H9 (cell line): ENCODE data around the gene FAM193A. TPM values are rescaled to one million over a fixed set of nuclear protein-coding genes. Genes with fewer than 3 reads are reported as not detected.

Source experiments
- DNase-seq: peaks from one replicate; pipeline ENCODE4 v3.0.0-alpha.2; 2017
- H2AFZ ChIP-seq: one replicate; pipeline ENCODE4 v1.6.1; 2013; ENCODE audit warnings: mild to moderate bottlenecking, low read length, control low read depth, moderate library complexity
- H2AK5ac ChIP-seq: 2 replicates; pipeline ENCODE4 v1.6.1; 2013; ENCODE audit warnings: low read length, control low read depth, mixed read lengths; ENCODE audit not compliant: insufficient read length
- H2BK120ac ChIP-seq: one replicate; pipeline ENCODE4 v1.6.1; 2013; ENCODE audit warnings: low read depth, mild to moderate bottlenecking, low read length, control low read depth, inconsistent platforms; ENCODE audit not compliant: poor library complexity, severe bottlenecking
- H2BK12ac ChIP-seq: 2 replicates; pipeline ENCODE4 v1.6.1; 2013; ENCODE audit warnings: low read length, control low read depth, mixed read lengths, low read depth; ENCODE audit not compliant: insufficient read length
- H2BK15ac ChIP-seq: 2 replicates; pipeline ENCODE4 v1.6.1; 2013; ENCODE audit warnings: low read depth, low read length, control low read depth
- H2BK20ac ChIP-seq: one replicate; pipeline ENCODE4 v1.6.1; 2013; ENCODE audit warnings: low read depth, mild to moderate bottlenecking, low read length, control low read depth, inconsistent platforms; ENCODE audit not compliant: poor library complexity, severe bottlenecking
- H2BK5ac ChIP-seq: 2 replicates; pipeline ENCODE4 v1.6.1; 2013; ENCODE audit warnings: low read length, control low read depth, mixed read lengths; ENCODE audit not compliant: insufficient read length
- H3K14ac ChIP-seq: 2 replicates; pipeline ENCODE4 v1.6.1; 2013; ENCODE audit warnings: low read length, control low read depth; ENCODE audit not compliant: insufficient read depth
- H3K18ac ChIP-seq: 2 replicates; pipeline ENCODE4 v1.6.1; 2013; ENCODE audit warnings: low read depth, mild to moderate bottlenecking, mixed read lengths, low read length, control low read depth; ENCODE audit not compliant: insufficient read length
- H3K23ac ChIP-seq: 2 replicates; pipeline ENCODE4 v1.6.1; 2013; ENCODE audit warnings: low read length, control low read depth, mixed read lengths, low read depth; ENCODE audit not compliant: insufficient read length
- H3K23me2 ChIP-seq: 2 replicates; pipeline ENCODE4 v1.6.1; 2013; ENCODE audit warnings: low read depth, mild to moderate bottlenecking, mixed read lengths, low read length, control low read depth; ENCODE audit not compliant: insufficient read length, poor library complexity, severe bottlenecking
- H3K27ac ChIP-seq: 2 replicates; pipeline ENCODE4 v1.5.1; 2013; ENCODE audit warnings: low read length, control low read depth, mixed read lengths, low read depth; ENCODE audit not compliant: insufficient read length
- H3K27me3 ChIP-seq: 2 replicates; pipeline ENCODE4 v1.6.1; 2013; ENCODE audit warnings: low read length, control low read depth, inconsistent platforms; ENCODE audit not compliant: insufficient read depth
- H3K4ac ChIP-seq: 2 replicates; pipeline ENCODE4 v1.6.1; 2013; ENCODE audit warnings: low read depth, mild to moderate bottlenecking, control low read depth, inconsistent platforms, low read length, moderate library complexity
- H3K4me1 ChIP-seq: 2 replicates; pipeline ENCODE4 v1.6.1; 2013; ENCODE audit warnings: low read length, control low read depth, inconsistent platforms; ENCODE audit not compliant: insufficient read depth
- H3K4me2 ChIP-seq: 2 replicates; pipeline ENCODE4 v1.6.1; 2013; ENCODE audit warnings: low read length, control low read depth, mixed read lengths; ENCODE audit not compliant: insufficient read length, insufficient read depth
- H3K56ac ChIP-seq: 2 replicates; pipeline ENCODE4 v1.6.1; 2013; ENCODE audit warnings: low read depth, mild to moderate bottlenecking, mixed read lengths, low read length, control low read depth; ENCODE audit not compliant: insufficient read length
- H3K79me1 ChIP-seq: 2 replicates; pipeline ENCODE4 v1.6.1; 2013; ENCODE audit warnings: low read depth, mild to moderate bottlenecking, moderate library complexity, low read length, control low read depth, inconsistent platforms; ENCODE audit not compliant: insufficient read depth, poor library complexity, severe bottlenecking
- H3K79me2 ChIP-seq: 2 replicates; pipeline ENCODE4 v1.6.1; 2013; ENCODE audit warnings: low read length, control low read depth, inconsistent platforms; ENCODE audit not compliant: insufficient read depth
- H3K9ac ChIP-seq: 2 replicates; pipeline ENCODE4 v1.6.1; 2013; ENCODE audit warnings: low read length, control low read depth, mixed read lengths; ENCODE audit not compliant: insufficient read length; ENCODE audit errors: extremely low read depth
- H3K9me3 ChIP-seq: one replicate; pipeline ENCODE4 v1.6.1; 2013; ENCODE audit warnings: low read depth, low read length, inconsistent platforms; ENCODE audit not compliant: control insufficient read depth
- H3T11ph ChIP-seq: one replicate; pipeline ENCODE4 v1.6.1; 2013; ENCODE audit warnings: mild to moderate bottlenecking, low read length, control low read depth, inconsistent platforms
- H4K20me1 ChIP-seq: one replicate; pipeline ENCODE4 v1.6.1; 2013; ENCODE audit not compliant: control insufficient read depth, insufficient read length, insufficient read depth
- H4K5ac ChIP-seq: 2 replicates; pipeline ENCODE4 v1.6.1; 2013; ENCODE audit warnings: low read depth, mild to moderate bottlenecking, mixed read lengths, low read length, control low read depth; ENCODE audit not compliant: insufficient read length
- H4K8ac ChIP-seq: replicated peaks from 2 replicates; pipeline ENCODE4 v1.6.1; 2013; ENCODE audit warnings: low read length, control low read depth, mixed read lengths, low read depth; ENCODE audit not compliant: insufficient read length
- H4K91ac ChIP-seq: 2 replicates; pipeline ENCODE4 v1.6.1; 2013; ENCODE audit warnings: low read depth, mild to moderate bottlenecking, moderate library complexity, mixed read lengths, low read length, control low read depth; ENCODE audit not compliant: insufficient read length
- H3K27ac Mint-ChIP-seq, 3 experiments: 2 replicates in 2 of 3; 3 replicates in 1 of 3; pipeline ENCODE4 v1.8.0; 2020 to 2021; ENCODE audit warnings: mixed read lengths in 3 of 3, mild to moderate bottlenecking in 1 of 3, moderate library complexity in 1 of 3
- H3K27me3 Mint-ChIP-seq: 2 replicates; pipeline ENCODE4 v1.8.0; 2021; ENCODE audit warnings: low read depth, mild to moderate bottlenecking, moderate library complexity, mixed read lengths
- H3K36me3 Mint-ChIP-seq, 3 experiments: 2 replicates in 2 of 3; 3 replicates in 1 of 3; pipeline ENCODE4 v1.8.0; 2020 to 2021; ENCODE audit warnings: low read depth in 3 of 3, mixed read lengths in 3 of 3; ENCODE audit not compliant: insufficient read depth in 1 of 3
- H3K4me1 Mint-ChIP-seq, 2 experiments: 2 replicates each; pipeline ENCODE4 v1.8.0; 2020; ENCODE audit warnings: mixed read lengths in 2 of 2
- H3K4me3 Mint-ChIP-seq, 2 experiments: 2 replicates in 1 of 2; 3 replicates in 1 of 2; pipeline ENCODE4 v1.8.0; 2020 to 2021; ENCODE audit warnings: mild to moderate bottlenecking in 2 of 2, mixed read lengths in 2 of 2, moderate library complexity in 1 of 2
- H3K9me3 Mint-ChIP-seq, 2 experiments: 2 replicates in 1 of 2; 3 replicates in 1 of 2; pipeline ENCODE4 v1.8.0; 2020; ENCODE audit warnings: mild to moderate bottlenecking in 2 of 2, mixed read lengths in 2 of 2, moderate library complexity in 1 of 2
- WGBS: extraction: QIAGEN DNeasy Blood & Tissue Kit; methylation state at CpG from one replicate; pipeline ENCODE4 v1.1.7; 2013; ENCODE audit warnings: missing lambda C conversion rate, low lambda C conversion rate, mixed read lengths; ENCODE audit not compliant: insufficient read length; ENCODE audit errors: extremely low coverage; 5-methylcytosine and 5-hydroxymethylcytosine counted together
- total RNA-seq: library from RNA; stranded (reverse); gene quantifications from 2 replicates; pipeline ENCODE4 v1.2.1, GENCODE V29; 2021
- TF ChIP-seq, protein P1 (sequence below): fragments of 200-600 bp; sonication (generic); conservative IDR thresholded peaks from 3 replicates; pipeline ENCODE4 v1.8.0; 2021; ENCODE audit warnings: antibody characterized with exemption, mild to moderate bottlenecking

Gene FAM193A
- total RNA-seq, 1 experiment from 2014 or later, result 36.9 TPM

DNA sequence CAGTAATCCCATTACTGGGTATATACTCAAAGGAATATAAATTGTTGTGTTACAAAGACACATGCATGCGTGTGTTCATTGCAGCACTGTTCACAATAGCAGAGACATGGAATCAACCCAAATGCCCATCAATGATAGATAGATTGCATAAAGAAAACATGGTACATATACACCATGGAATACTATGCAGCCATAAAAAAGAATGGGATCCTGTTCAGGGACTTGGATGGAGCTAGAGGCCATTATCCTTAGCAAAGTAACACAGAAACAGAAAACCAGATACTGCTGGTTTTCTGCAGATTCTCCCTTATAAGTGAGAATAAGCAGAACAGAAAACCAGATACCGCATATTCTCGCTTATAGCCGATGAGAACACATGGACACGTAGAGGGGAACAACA is 43.5 kb downstream of the FAM193A start:
- Histone ChIP-seq H3K23ac (no peak overlapping the region), H3K23me2 (no peaks in the 10 kb centered on the region), H2BK120ac (no peak overlapping the region), H3K4ac (no peak overlapping the region), H3K27me3 (no peaks in the 10 kb centered on the region), H4K5ac (no peak overlapping the region), H3K4me2 (no peak overlapping the region), H3K27ac (no peak overlapping the region), H2BK20ac (no peak overlapping the region), H4K91ac (no peak overlapping the region), H2BK5ac (no peak overlapping the region), H3T11ph (no peak overlapping the region), H2AK5ac (no peak overlapping the region), H3K79me1 (peaks cover 13% of the 10 kb centered on the region), H3K9ac (no peak overlapping the region), H3K56ac (no peak overlapping the region), H3K4me1 (no peaks in the 10 kb centered on the region; the same call in 1 of the 2 replicates), H2AFZ (no peak overlapping the region), H2BK12ac (no peak overlapping the region), H3K14ac (no peak overlapping the region), H2BK15ac (no peak overlapping the region), H3K79me2 (peaks cover 25% of the 10 kb centered on the region; the same call in 1 of the 2 replicates), H4K20me1 (no peaks in the 10 kb centered on the region), H3K18ac (no peak overlapping the region), H4K8ac (no peak overlapping the region), H3K9me3 (no peaks in the 10 kb centered on the region)
- TF ChIP-seq, protein P1, sequence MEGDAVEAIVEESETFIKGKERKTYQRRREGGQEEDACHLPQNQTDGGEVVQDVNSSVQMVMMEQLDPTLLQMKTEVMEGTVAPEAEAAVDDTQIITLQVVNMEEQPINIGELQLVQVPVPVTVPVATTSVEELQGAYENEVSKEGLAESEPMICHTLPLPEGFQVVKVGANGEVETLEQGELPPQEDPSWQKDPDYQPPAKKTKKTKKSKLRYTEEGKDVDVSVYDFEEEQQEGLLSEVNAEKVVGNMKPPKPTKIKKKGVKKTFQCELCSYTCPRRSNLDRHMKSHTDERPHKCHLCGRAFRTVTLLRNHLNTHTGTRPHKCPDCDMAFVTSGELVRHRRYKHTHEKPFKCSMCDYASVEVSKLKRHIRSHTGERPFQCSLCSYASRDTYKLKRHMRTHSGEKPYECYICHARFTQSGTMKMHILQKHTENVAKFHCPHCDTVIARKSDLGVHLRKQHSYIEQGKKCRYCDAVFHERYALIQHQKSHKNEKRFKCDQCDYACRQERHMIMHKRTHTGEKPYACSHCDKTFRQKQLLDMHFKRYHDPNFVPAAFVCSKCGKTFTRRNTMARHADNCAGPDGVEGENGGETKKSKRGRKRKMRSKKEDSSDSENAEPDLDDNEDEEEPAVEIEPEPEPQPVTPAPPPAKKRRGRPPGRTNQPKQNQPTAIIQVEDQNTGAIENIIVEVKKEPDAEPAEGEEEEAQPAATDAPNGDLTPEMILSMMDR, result no peak
- H3K27me3 Mint-ChIP-seq, result no peaks in the 10 kb centered on the region
- DNase-seq, result no peak
- H3K4me3 Mint-ChIP-seq, result no peak overlapping the region
- peaks cover 18 to 21% of the 10 kb centered on the region in 2 experiments for H3K4me1 Mint-ChIP-seq
- peaks cover 10 to 16% of the 10 kb centered on the region in 2 experiments for H3K9me3 Mint-ChIP-seq
- no CpG with 5 or more reads among the region's 5 CpGs for WGBS
- H3K27ac Mint-ChIP-seq, result no peak overlapping the region
- H3K36me3 Mint-ChIP-seq, result peaks cover 15 to 23% (median 17%) of the 10 kb centered on the region in 3 experiments
